Measurements from ENCODE around the gene RAPGEF1.
"Not testable (repeated sequence)": the region's sequence is repeated elsewhere in the genome, so short reads cannot be mapped to it uniquely, and the experiment has no call there.

RAPGEF1 gene

DNA sequence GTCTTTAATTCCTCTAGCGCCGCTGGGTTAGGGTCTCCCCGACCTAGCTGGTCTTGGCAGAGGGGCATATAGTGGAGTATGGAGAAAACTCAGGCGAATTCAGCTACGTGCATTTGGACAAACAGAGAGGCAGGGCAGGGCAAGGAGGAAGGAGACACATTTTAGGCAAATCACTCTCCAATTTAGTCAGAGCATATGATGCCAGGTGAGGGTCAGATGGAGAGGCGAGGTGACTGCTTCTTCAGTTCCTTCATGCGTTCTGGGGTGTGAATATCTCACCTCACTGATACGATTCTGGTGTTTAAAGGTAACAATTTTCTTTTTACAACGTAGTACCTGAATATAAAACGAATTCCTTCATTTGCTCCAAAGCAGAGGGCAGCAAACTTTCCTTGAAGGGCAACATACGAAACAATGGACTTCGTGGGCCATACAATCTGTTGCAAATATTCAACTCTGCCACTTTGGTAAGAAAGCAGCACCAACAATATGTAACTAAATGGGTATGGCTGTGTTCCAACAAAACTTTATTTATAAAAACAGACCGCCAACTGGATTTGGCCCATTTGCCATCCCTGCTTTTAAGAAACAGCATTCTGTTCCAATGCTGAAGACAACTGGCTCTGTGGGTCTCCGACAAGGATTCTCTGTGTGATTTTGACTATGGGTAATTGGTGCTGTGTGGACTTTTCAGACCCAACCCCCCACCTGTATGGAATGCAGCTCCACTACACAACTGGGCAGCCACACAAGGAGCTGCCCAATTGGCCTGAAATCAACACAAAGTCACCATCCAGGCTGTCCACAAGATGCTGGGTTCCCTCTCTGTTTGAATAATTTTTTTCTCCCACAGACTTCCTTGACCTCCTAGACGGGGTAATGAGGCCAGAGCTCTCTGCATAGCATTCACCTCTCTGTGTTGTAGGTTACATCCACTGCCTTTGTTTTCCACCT is 53.8 kb downstream of the RAPGEF1 start:
- DNase-seq = no peak

DNA sequence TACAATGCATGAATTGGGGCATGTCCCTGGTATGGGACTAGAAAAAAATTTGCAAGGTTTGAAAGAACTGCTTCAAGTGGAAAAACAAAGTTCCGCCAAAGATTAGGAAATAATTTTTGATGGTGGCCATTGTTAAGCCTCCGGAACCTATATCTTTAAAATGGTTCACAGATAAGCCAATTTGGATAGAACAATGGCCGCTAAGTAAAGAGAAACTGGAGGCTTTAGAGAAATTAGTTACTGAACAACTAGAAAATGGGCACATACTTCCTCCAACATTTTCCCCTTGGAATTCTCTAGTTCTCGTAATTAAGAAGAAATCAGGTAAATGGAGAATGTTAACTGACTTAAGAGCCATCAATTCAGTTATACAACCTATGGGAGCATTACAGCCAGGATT is 56.8 kb downstream of the RAPGEF1 start:
- DNase-seq = not testable (repeated sequence)

DNA sequence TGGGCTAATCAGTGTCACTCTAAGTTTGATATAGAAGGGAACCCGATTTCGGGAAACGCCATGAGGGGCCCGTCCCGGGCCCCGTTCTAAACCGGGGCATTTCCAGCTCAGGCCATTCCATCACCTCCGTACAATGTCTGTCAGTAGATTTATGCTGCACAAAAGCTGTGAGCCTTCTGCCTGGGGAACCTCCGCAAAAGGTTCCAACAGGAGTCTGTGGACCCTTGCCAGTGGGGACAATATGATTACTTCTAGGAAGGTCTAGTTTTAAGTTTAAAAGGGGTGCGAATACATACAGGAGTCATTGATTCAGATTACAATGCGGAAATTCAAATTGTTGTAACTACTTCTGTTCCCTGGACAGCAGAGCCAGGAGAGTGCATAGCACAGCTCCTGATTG is 57.6 kb downstream of the RAPGEF1 start:
- no peak for DNase-seq

DNA sequence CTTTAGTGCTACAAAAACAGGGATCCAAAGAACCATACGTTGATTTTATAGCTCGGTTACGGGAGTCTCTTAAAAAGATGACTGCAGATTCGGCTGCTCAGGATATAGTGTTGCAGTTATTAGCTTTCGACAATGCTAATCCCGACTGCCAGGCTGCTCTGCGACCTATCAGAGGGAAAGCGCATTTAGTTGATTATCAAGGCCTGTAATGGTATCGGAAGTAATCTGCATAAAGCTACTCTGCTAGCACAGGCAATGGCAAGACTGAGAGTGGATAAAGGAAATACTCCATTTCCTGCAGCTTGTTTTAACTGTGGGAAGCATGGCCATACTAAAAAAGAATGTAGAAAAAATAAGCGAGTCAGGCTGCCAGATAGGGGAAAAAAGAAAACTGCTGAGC is 58.0 kb downstream of the RAPGEF1 start:
- not testable (repeated sequence) for DNase-seq

DNA sequence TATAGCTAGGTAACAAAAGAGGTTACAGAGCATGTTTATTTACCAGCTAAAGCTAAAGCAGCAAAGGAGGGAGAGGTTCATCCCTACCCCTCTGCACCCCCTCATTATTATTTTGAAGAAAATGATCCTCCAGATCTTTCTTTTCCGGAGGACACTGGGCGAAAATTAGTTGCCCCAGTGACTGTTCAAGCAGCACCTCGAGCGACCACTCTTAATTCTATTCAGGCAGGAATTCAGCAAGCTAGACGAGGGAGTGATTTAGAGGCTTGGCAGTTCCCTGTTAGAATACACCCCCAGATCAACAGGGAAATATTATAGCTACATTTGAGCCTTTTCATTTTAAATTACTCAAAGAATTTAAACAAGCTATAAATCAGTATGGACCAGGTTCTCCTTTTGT is 58.8 kb downstream of the RAPGEF1 start:
- not testable (repeated sequence) for DNase-seq

DNA sequence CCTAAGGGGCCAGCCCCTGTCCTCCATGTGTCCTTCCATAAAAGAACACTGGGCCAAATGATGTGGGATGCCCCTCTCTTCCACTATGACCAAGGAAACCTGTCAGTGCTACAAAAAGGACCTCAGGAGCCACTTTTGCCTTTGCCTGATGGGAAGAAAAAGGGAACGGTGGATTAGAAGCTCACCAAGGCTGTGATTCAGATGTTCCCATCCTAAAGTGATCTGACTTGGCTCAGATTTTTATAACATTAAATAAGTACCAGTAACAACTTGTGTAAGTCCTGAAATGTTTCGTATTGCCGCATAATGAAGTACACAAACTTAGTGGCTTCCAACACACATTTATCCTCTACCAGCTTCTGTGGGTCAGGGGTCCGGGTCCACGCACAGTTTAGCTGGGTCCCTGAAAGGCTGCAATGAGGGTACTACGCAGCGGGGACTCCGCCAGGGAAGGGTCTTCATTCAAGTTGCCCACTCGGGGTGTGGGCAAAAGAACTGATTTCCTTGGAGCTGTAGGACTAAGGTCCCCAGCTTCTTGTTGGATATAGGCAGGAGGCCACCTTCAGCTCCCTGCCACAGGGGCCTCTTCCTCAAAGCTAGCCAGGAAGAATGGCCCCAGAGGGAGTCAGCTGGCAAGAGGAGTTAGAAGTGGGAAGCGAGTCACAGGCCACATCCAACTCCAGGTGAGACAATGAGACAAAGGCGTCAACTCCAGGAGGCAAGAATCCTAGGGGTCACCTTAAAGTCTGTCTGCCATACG is 60.4 kb downstream of the RAPGEF1 start:
- no peak for DNase-seq

DNA sequence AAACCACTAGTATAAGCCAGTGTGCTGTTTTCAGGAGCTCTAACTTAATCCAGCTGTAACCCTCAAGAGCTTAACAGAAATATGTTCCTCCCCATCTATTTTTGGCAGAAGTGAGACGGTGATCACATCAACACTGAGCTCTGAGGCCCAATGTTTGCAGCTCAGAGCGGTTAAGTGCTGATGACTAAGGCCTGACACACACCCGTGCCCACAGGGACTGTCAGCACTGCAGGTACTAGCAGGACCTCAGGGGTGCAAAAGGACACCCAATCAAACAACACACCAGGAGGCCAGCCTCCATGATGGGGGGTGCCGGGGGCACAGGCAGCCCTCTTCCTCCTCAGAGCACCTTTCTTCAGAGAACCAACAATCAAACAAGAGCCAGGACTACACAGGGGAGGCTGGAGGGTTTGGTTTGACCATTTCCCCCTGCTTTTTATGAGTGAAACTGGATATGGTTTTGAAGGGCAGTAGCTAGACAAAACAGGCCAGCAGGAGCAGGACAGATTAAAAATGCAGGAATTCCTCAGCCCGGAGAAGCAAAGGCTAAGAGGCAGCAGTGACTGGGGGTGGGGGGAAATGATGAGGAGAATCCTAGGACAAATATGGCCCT is 61.3 kb downstream of the RAPGEF1 start:
- DNase-seq = peak; percentile 64

DNA sequence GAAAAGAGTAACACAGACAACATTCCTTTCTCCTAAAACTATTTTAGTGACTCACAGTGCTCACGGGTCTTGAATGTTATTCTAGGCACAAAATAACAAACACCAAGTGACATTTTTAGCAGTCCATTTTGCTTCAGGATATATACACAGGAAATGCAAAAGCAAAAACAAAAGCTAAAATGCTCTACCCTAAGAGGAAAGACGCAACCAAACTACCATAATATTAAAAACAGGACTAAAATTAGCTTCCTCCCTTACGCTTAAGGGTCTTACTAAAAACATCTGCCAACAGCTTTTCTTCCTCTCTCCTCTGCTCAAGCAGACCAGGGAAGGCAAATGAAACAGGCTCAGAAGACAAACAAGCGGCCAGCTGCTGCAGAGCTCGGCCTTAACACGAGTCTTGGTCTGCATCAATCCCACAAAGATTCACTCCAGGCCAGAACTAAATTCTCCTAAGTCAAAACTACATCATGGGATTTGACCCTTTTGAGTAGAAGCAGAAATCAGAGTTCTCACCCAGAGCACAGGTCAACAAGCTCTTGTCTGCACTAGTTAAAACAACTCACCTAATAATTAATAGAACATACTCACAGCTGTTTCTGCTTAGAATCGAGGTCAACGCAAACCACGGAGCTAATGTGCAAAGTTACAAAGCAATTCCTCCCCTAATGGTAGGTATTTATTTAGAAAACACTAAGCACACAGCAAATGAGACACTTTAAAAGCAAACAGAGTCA is 62.3 kb downstream of the RAPGEF1 start:
- no peak for DNase-seq

DNA sequence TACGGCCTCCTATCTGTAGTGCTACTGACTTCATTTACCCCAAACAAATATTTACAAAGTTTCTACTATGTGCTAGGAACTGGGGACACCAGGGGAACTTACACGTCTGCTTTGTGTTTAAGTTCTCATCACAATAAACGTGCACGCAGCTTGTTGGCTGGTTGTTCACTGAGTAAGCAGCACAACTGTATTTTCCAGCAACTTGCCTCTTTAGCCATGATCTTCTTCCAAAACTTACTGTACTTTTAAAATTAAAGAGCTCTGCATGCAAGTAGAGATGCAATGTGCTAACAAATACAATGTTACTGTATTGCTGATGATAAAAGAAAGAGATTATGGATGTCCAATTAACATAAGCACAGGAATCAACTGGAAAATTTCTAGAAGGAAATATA is 62.8 kb downstream of the RAPGEF1 start:
- no peak for DNase-seq

DNA sequence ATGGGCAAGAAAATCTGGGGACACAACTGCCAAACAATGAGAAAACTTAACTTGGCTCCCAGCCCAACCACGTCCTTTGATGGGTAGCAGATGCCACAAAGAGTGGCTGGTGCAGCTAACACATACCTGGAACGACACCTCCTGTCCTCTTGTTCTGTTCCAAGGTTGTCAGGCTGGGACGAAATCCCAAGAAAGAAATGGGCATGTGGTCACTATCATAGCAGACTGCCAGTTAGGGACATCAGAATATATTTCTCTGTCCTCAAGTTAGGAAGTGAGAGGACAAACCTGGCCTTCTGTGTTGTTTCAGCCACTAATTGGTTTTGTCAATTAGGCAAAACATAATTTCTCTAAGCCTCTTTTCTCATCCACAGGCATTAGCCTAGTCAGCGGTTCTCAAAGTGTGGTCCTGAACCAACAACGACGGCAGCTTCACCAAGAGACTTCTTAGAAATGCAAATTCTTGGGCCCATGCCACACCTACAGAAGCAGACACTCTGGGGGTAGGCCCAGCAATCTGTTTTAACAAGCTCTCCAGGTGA is 63.4 kb downstream of the RAPGEF1 start:
- DNase-seq = no peak

DNA sequence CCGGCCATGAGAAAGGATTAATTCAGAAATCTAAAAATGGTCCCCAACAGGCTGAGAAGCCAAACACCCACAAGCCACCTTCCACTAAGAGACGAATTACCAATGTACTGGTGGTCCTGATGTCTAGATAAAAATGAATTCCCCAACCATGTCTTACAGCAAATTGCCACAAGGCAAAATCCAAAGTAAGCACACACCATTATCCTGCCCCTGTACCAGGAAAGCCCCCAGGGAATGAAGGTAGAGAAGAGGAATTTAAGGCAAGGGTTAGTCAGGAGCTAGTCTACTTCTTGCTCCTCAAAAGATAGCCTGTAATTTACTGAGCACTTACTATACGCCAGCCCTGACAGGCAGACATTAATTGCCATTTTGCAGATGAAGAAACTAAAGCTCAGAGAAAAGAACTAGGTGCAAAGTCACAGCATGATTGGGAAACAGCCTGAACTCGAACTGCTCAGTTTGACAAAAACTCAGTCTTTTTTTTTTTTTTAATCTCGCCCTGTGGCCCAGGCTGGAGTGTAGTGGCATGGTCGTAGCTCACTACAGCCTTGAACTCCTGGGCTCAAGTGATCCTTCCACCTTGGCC is 64.3 kb downstream of the RAPGEF1 start:
- no peak for DNase-seq

DNA sequence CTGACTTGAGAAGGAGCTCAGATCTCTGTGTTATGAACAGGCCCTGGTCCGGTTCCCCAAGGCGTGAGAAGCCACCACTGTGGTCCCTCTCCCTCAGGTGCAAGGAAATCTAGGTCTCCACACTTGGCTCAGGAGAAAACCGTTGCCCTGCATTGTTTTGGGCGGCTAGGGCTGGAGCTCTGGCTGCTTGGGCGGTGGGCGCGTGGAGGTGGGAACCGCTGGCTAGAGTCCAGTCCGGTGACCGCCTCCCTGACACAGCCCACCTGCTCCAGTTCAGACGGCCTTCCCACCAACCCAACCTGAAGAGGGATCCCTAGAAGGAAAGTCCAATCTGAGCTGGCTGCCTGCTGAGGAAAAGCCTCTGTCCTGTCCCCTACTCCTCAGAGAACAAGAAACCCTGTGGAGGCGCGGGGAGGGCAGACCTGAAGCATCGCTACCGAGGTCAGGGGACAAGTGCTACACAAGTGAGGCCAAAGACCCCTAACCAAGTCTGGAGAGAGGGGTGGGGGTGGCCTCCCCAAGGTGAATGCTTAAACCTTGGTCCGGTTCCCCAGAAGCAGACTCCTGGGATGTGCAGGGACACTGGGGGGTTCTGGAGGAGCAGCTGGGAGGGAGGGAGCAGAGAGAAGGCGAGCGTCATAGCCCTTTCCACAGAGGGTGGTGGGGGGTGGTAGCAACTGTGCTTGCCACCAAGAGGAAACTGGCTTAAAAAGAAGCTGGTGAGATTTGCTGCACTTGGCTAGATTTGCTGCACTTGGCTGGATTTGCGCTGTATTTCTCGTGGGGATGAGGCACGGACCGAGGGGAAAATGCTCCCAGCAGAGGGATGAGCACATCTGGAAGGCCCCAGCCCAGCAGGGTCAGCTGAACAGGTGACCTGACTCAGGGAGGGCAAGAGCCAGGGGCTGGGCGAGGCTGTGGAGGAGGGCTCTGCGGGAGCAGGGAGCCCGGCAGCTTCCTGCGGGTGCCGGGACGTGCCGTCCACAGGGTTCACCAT is 65.2 kb downstream of the RAPGEF1 start:
- no peak for DNase-seq

DNA sequence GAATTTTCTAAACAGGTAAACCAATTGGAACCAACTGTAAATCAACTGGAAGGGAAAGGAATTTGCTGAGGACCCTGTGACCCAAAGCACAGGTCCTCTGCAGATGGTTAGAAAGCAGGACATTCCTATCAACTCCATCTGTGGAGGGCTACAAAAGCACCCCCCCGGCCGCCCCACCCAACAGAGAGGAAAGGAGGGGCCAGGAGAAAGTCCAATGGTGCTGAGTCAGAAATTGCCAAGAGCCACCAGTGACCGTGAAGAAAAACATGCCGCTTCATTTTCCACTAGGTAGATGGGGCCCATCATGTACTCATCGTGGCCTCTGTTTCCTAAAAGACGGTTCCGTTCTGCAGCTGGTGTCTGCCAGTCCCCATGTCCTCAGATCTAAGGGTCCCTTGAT is 66.3 kb downstream of the RAPGEF1 start:
- no peak for DNase-seq

DNA sequence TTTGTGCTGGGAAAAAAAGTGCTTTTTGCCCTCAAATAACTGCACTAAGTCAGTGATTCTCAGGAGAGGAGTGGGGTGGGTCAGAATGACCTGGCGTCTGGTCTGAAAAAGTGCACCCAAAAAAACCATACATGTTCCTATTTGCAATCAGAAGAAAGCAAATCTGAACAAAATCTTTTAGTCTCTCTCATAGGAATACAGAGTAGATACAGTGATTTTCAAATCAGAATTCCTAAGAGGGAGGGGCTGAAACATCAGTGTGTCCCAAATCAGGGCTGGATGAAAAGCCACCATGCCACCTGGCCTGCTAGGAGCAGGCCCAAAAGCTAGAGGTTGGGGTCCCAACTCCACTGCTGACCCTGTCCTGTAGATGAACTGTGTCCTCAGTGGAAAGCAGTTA is 66.8 kb downstream of the RAPGEF1 start:
- no peak for DNase-seq

DNA sequence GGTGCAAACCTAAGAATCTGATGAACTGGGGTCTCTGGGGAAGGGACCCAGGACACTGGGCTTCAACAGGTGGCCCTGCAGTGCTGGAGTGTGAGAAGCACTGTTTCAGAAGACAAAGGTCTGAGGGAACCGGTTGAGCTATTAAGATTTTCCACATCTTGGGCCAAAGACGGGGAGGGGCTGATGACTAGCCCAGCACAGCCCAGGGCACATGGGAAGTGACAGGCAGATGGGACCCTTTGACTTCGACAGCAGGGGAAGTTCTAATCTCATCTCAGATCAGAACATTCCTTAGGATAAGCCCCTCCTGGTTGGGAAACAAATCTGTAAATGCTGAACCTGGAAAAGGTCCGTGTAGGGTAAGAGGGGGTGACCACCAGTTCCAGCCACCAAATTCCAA is 67.4 kb downstream of the RAPGEF1 start:
- DNase-seq = no peak

DNA sequence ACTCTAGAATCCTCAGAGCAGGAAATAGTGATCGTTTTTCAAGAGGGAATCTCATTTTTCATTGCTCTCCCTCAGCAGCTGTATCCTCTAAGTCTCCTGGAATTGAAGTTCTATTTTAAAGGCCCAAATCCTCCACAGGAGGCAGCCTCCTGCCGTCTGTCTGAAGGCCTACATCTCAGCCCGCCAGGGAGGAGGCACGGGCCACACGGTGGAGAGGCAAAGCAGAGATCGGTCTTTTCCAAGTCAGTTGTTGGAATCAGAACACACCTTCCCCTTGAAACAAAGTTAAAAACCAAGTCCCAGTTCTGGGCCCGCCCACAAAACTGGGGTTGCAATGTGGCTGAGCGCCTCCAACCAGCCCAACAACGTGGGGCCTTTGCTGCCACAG is 68.7 kb downstream of the RAPGEF1 start:
- no peak for DNase-seq

DNA sequence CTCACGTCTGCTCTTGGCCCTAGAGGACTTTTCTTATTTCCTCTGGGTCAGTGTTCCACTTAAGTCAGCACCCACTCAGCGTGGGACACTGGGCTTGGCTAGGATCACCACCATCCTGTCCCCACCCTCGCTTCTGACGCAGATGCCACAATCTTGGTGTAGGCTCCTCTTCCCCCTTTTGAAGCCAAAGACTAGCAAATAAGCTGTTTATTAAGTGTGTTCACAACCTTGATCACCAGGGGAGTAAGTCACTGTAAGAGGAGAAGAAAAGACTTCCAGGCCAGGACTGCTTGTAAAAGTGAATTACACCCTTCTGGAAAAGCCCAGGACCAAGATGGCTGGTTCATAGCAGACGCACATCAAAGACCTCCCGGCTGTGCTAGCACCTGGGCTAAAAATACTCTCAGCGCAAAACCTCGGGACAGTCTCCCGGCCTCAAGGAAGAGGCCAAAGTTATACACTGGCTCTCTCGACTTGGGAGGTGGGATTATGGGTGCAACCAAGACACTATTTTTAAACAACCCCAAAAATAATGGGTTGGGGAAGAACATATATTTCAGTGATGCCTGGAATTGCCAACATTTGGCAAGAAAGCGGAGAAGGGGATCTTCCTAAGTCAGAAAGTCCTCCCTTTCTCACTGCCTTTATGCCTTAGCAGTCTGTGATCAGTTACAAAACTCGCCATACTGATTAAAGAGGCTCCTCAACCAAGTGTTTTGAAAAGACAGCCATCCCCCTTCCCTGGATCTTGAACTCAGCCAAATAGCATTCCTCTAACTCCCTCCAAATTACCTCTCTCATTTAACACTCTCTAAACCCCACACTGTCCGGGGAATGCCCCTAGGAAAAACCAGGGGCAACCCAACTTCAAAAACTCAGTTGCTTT is 69.4 kb downstream of the RAPGEF1 start:
- DNase-seq = no peak

DNA sequence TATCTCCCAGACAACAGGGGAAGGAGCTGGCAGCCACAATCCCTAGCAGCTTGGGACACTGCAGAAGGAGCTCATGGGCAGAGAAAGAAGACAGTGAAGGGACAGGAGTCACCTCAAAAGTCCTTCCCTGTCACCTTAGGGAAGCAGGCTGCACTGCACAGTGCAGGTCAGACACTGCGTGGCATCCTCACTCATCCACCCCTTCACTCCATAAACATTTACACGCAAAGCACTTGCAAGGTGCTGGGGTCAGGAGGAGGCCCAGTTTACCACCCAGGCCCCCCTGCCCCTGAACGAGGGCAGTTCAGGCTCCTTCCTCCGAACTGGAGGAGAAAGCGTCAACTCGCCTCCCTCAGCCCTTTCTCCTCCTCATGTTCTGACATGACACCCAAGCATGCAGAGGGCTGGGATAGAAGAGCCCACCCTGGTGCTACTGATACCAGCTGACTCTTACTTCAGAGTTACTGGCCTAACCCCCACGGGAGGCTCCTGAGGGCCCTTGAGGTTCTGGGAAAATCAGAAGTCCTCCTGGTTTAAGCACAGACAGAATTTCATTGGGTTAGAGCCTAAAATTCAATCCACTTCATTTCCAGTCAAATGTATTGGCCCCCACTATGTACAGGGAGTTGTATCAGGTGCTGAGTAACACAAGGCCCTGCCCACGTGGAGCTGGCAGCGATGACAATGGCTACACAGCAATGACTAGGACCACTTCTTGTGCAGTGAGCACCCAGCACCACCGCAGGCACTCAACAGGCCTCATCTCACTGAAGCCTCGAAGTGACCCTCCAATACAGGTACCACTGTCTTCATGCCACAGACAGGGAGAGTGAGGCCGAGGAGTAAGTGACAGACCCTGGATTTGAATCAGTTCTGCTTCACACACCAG is 70.4 kb downstream of the RAPGEF1 start:
- no peak for DNase-seq
